HG02678 (cell line): ENCODE results near the gene CRACDL.
"Not testable (repeated sequence)": the region's sequence is repeated elsewhere in the genome, so short reads cannot be mapped to it uniquely, and the experiment has no call there.

Experiments
- ATAC-seq: cut with Tn5 transposase; IDR thresholded peaks from one replicate; pipeline ENCODE4 v1.9.1; 2021; ENCODE audit warnings: mild to moderate bottlenecking, moderate library complexity; ENCODE audit not compliant: unreplicated experiment

CRACDL gene

GRCh38 chr2:98908931-98909316 is 27.1 kb downstream of the CRACDL start:
- no peak for ATAC-seq

GRCh38 chr2:98907966-98908905 is 27.8 kb downstream of the CRACDL start:
- ATAC-seq = no peak

- no peak for ATAC-seq
Measured at GRCh38 chr2:98907385-98907784, 28.6 kb downstream of the CRACDL start.

GRCh38 chr2:98903767-98904485 is 32.1 kb downstream of the CRACDL start:
- no peak for ATAC-seq

- no peak for ATAC-seq
Measured at GRCh38 chr2:98903064-98903355, 33.0 kb downstream of the CRACDL start.

GRCh38 chr2:98902209-98903063 is 33.6 kb downstream of the CRACDL start:
- no peak for ATAC-seq

GRCh38 chr2:98901702-98902101 is 34.3 kb downstream of the CRACDL start:
- no peak for ATAC-seq

- ATAC-seq = no peak
Measured at GRCh38 chr2:98901291-98901690, 34.7 kb downstream of the CRACDL start.

- ATAC-seq = no peak
Measured at GRCh38 chr2:98900721-98901120, 35.3 kb downstream of the CRACDL start.

- not testable (repeated sequence) for ATAC-seq
Measured at GRCh38 chr2:98899703-98900078, 36.3 kb downstream of the CRACDL start.

GRCh38 chr2:98899041-98899702 is 36.9 kb downstream of the CRACDL start:
- no peak for ATAC-seq

GRCh38 chr2:98898423-98898841 is 37.6 kb downstream of the CRACDL start:
- no peak for ATAC-seq

GRCh38 chr2:98897746-98898145 is 38.3 kb downstream of the CRACDL start:
- no peak for ATAC-seq

- no peak for ATAC-seq
Measured at GRCh38 chr2:98896944-98897343, 39.1 kb downstream of the CRACDL start.

- no peak for ATAC-seq
Measured at GRCh38 chr2:98896416-98896815, 39.6 kb downstream of the CRACDL start.

- ATAC-seq = no peak
Measured at GRCh38 chr2:98895901-98896300, 40.1 kb downstream of the CRACDL start.

- no peak for ATAC-seq
Measured at GRCh38 chr2:98895221-98895620, 40.8 kb downstream of the CRACDL start.

- no peak for ATAC-seq
Measured at GRCh38 chr2:98894331-98895000, 41.6 kb downstream of the CRACDL start.

- no peak for ATAC-seq
Measured at GRCh38 chr2:98893911-98894321, 42.1 kb downstream of the CRACDL start.

GRCh38 chr2:98892871-98893270 is 43.2 kb downstream of the CRACDL start:
- ATAC-seq = no peak
